ENCODE data around the gene RNF157.

DNA sequence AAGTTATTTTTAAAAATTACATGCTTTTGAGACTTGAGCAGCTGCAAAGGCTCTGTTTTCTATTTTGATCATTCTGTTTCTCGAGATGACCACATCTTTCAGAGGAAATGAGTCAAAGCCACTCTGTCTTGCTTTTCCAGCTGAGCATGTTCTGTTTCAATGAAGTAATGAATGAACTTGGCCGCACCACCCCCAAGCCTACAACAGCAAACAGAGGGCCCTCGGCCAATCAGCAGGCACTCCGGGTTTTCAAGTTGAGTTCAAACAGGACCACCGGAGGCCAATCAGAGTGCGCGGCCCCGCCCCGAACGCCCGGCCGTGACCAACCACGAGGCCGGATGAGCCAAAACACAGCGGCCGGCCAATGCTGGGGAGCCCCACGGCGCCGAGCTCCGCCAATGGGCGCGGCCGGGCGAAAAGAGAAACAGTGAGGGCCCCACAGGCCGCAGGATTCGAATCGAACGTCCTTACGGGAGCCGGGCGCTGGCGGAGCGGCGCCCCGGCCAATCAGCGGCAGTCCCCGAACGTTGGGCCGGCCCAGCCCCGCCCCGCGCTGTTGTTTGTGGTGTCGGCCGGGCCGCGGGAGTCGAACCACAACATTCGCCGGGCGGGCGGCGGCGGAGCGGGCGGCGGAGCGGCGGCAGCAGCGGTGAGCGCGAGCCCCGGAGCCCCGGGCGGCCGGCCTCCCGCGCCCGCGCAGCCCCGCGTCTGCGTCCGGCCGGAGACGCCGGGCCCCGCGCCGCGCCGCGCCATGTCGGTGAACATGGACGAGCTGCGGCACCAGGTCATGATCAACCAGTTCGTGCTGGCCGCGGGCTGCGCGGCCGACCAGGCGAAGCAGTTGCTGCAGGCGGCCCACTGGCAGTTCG lies 24.7 kb upstream of the RNF157 start, which contains the start of gene UBALD2:
- TF ChIP-seq, protein P1, sequence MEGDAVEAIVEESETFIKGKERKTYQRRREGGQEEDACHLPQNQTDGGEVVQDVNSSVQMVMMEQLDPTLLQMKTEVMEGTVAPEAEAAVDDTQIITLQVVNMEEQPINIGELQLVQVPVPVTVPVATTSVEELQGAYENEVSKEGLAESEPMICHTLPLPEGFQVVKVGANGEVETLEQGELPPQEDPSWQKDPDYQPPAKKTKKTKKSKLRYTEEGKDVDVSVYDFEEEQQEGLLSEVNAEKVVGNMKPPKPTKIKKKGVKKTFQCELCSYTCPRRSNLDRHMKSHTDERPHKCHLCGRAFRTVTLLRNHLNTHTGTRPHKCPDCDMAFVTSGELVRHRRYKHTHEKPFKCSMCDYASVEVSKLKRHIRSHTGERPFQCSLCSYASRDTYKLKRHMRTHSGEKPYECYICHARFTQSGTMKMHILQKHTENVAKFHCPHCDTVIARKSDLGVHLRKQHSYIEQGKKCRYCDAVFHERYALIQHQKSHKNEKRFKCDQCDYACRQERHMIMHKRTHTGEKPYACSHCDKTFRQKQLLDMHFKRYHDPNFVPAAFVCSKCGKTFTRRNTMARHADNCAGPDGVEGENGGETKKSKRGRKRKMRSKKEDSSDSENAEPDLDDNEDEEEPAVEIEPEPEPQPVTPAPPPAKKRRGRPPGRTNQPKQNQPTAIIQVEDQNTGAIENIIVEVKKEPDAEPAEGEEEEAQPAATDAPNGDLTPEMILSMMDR (IDR thresholded peaks at IDR 0.05; ENCODE audit: low read length), result no peak
- TF ChIP-seq EZH2 (optimal IDR thresholded peaks at IDR 0.05; ENCODE audit: low read depth, low read length), result no peak

Measured in MM.1S (cell line).